HepG2 (cell line): Measurements from ENCODE around the gene RBM47. TPM values are rescaled to one million over a fixed set of nuclear protein-coding genes. Genes with fewer than 3 reads are reported as not detected.

Experiments used
- ADNP ChIP-seq: sonication (generic); formaldehyde crosslinking; IDR thresholded peaks from 2 replicates; pipeline ENCODE4 v1.4.0; 2020; ENCODE audit warnings: missing genetic modification reagents
- ARNT ChIP-seq: fragments of 450-650 bp; IDR thresholded peaks from 2 replicates; pipeline ENCODE4 v1.6.1; 2017
- ARNT2 ChIP-seq: sonication (generic); formaldehyde crosslinking; IDR thresholded peaks from 2 replicates; pipeline ENCODE4 v1.8.0; 2022; ENCODE audit warnings: mild to moderate bottlenecking, low read depth, missing genetic modification reagents, moderate library complexity
- ATF3 ChIP-seq: sonication (generic); formaldehyde crosslinking; IDR thresholded peaks from 2 replicates; pipeline ENCODE4 v1.4.0; 2020; ENCODE audit warnings: missing genetic modification reagents
- ATF7 ChIP-seq, 2 experiments: fragments of 450-650 bp in 1 of 2; sonication (generic) in 1 of 2; formaldehyde crosslinking in 1 of 2; IDR thresholded peaks; 2 replicates each; pipeline versions ENCODE4 v1.4.0 to v1.6.1; 2016 to 2020; ENCODE audit warnings: antibody characterized with exemption in 1 of 2, mild to moderate bottlenecking in 1 of 2, missing genetic modification reagents in 1 of 2
- CREB1 ChIP-seq, 2 experiments: fragments of 450-650 bp in 1 of 2; IDR thresholded peaks; 2 replicates each; pipeline ENCODE4 v1.6.1; 2016 to 2017; ENCODE audit warnings: control low read depth in 1 of 2, mild to moderate bottlenecking in 1 of 2, missing compliant biosample characterization in 1 of 2, missing genetic modification characterization in 1 of 2
- HNRNPH1 ChIP-seq: fragments of 200-400 bp; formaldehyde crosslinking; optimal IDR thresholded peaks from 2 replicates; pipeline ENCODE3; 2017; ENCODE audit warnings: mild to moderate bottlenecking, low read depth, low read length
- NFKB2 ChIP-seq: sonication (generic); formaldehyde crosslinking; IDR thresholded peaks from 2 replicates; pipeline ENCODE4 v1.4.0; 2020; ENCODE audit warnings: missing genetic modification reagents, borderline replicate concordance
- NONO ChIP-seq, 2 experiments: fragments of 450-650 bp in 1 of 2; sonication (generic) in 1 of 2; formaldehyde crosslinking in 1 of 2; IDR thresholded peaks in 1 of 2; conservative IDR thresholded peaks in 1 of 2; 2 replicates each; pipeline versions ENCODE4 v1.6.1 to v1.8.0; 2017 to 2022; ENCODE audit warnings: mild to moderate bottlenecking in 1 of 2, missing genetic modification reagents in 1 of 2, moderate library complexity in 1 of 2
- PRMT3 ChIP-seq: sonication (generic); formaldehyde crosslinking; IDR thresholded peaks from 2 replicates; pipeline ENCODE4 v1.8.1; 2022; ENCODE audit warnings: low read depth, mild to moderate bottlenecking, moderate library complexity, missing genetic modification reagents, borderline replicate concordance
- RORA ChIP-seq: sonication (generic); formaldehyde crosslinking; IDR thresholded peaks from 2 replicates; pipeline ENCODE4 v1.5.0; 2020; ENCODE audit warnings: mild to moderate bottlenecking, missing genetic modification reagents, moderate library complexity
- TCF12 ChIP-seq, 2 experiments: fragments of 450-650 bp in 1 of 2; sonication (generic) in 1 of 2; formaldehyde crosslinking in 1 of 2; IDR thresholded peaks; 2 replicates each; pipeline versions ENCODE4 v1.6.1 to v1.8.0; 2017 to 2022; ENCODE audit warnings: antibody characterized with exemption in 1 of 2, mild to moderate bottlenecking in 1 of 2, missing genetic modification reagents in 1 of 2, moderate library complexity in 1 of 2
- YEATS2 ChIP-seq: sonication (generic); formaldehyde crosslinking; IDR thresholded peaks from 2 replicates; pipeline ENCODE4 v1.4.0; 2020; ENCODE audit warnings: missing genetic modification reagents, borderline replicate concordance
- ZC3H13 ChIP-seq: sonication (generic); formaldehyde crosslinking; IDR thresholded peaks from 2 replicates; pipeline ENCODE4 v1.8.1; 2023; ENCODE audit warnings: mild to moderate bottlenecking, missing genetic modification reagents, moderate library complexity
- ZFP90 ChIP-seq: sonication (generic); formaldehyde crosslinking; IDR thresholded peaks from 2 replicates; pipeline ENCODE4 v1.8.0; 2022; ENCODE audit warnings: missing genetic modification reagents, mild to moderate bottlenecking, inconsistent platforms, borderline replicate concordance
- ZNF138 ChIP-seq: sonication (generic); formaldehyde crosslinking; IDR thresholded peaks from 2 replicates; pipeline ENCODE4 v1.5.0; 2020; ENCODE audit warnings: mild to moderate bottlenecking, low read depth, missing genetic modification reagents
- ZNF253 ChIP-seq: sonication (generic); formaldehyde crosslinking; IDR thresholded peaks from 2 replicates; pipeline ENCODE4 v1.8.0; 2022; ENCODE audit warnings: mild to moderate bottlenecking, missing genetic modification reagents, borderline replicate concordance
- ZNF333 ChIP-seq: sonication (generic); formaldehyde crosslinking; IDR thresholded peaks from 2 replicates; pipeline ENCODE4 v1.4.0; 2020; ENCODE audit warnings: mild to moderate bottlenecking, missing genetic modification reagents, borderline replicate concordance
- ZNF431 ChIP-seq: sonication (generic); formaldehyde crosslinking; IDR thresholded peaks from 2 replicates; pipeline ENCODE4 v1.9.0; 2022; ENCODE audit warnings: missing genetic modification reagents, low read depth, mild to moderate bottlenecking, borderline replicate concordance
- ZNF441 ChIP-seq: sonication (generic); formaldehyde crosslinking; IDR thresholded peaks from 2 replicates; pipeline ENCODE4 v1.7.0; 2021; ENCODE audit warnings: missing genetic modification reagents, borderline replicate concordance
- ZNF496 ChIP-seq: sonication (generic); formaldehyde crosslinking; IDR thresholded peaks from 2 replicates; pipeline ENCODE4 v1.8.1; 2023; ENCODE audit warnings: mild to moderate bottlenecking, moderate library complexity, missing genetic modification reagents; ENCODE audit not compliant: insufficient replicate concordance
- ZNF577 ChIP-seq: sonication (generic); formaldehyde crosslinking; IDR thresholded peaks from 2 replicates; pipeline ENCODE4 v1.4.0; 2020; ENCODE audit warnings: mild to moderate bottlenecking, low read depth, missing genetic modification reagents, borderline replicate concordance
- ZNF616 ChIP-seq: sonication (generic); formaldehyde crosslinking; IDR thresholded peaks from 2 replicates; pipeline ENCODE4 v1.5.0; 2020; ENCODE audit warnings: low read depth, mild to moderate bottlenecking, missing genetic modification reagents
- ZNF720 ChIP-seq: sonication (generic); formaldehyde crosslinking; IDR thresholded peaks from 2 replicates; pipeline ENCODE4 v1.4.0; 2020; ENCODE audit warnings: missing genetic modification reagents
- ZNF772 ChIP-seq: sonication (generic); formaldehyde crosslinking; IDR thresholded peaks from 2 replicates; pipeline ENCODE4 v1.5.0; 2020; ENCODE audit warnings: mild to moderate bottlenecking, missing genetic modification reagents
- ZNF780A ChIP-seq: sonication (generic); formaldehyde crosslinking; IDR thresholded peaks from 2 replicates; pipeline ENCODE4 v1.8.0; 2022; ENCODE audit warnings: mild to moderate bottlenecking, missing genetic modification reagents, moderate library complexity
- polyA plus RNA-seq, 8 experiments: library from polyadenylated mRNA; depleted of rRNA in 3 of 8; stranded (reverse) in 7 of 8; unstranded in 1 of 8; fragments of >200 nt; fragmentation: Illumina TruSeq in 4 of 8; extraction: Trizol in 4 of 8; gene quantifications; 2 replicates each; pipeline versions ENCODE4 v1.2.1 to v1.2.3, GENCODE V29; 2011 to 2016; ENCODE audit warnings: low read depth in 4 of 8, missing spikeins in 1 of 8, mixed read lengths in 1 of 8; ENCODE audit not compliant: insufficient read depth in 1 of 8
- total RNA-seq, 5 experiments: library from RNA; depleted of rRNA; stranded (reverse); fragments of >200 nt; fragmentation: Illumina TruSeq; extraction: Trizol; gene quantifications; 2 replicates each; pipeline ENCODE4 v1.2.3, GENCODE V29; 2016; ENCODE audit warnings: low read depth in 1 of 5
- TF ChIP-seq, protein P1 (sequence below): sonication (generic); formaldehyde crosslinking; IDR thresholded peaks from 2 replicates; pipeline ENCODE4 v1.4.0; 2020; ENCODE audit warnings: missing genetic modification reagents, borderline replicate concordance

The RBM47 gene
- total and polyA plus RNA-seq, 2 of the 13 experiments (the other 11 are each of a cell fraction or from before 2014, with no cell fraction given), result 1.2 to 2.5 TPM

GRCh38 chr4:40473578-40474388 lies 155.9 kb downstream of the RBM47 start (continued):
- TF ChIP-seq ZNF253 (CRISPR knock-in tag), result no peak
- TF ChIP-seq ARNT2 (CRISPR knock-in tag), result peak; percentile 57; the same call in 1 of the 2 replicates
- TF ChIP-seq ZNF138 (CRISPR knock-in tag), result no peak
- TF ChIP-seq ADNP (CRISPR knock-in tag), result no peak
- TF ChIP-seq ZNF616 (CRISPR knock-in tag), result no peak
- TF ChIP-seq ATF3, result no peak
- TF ChIP-seq PRMT3 (CRISPR knock-in tag), result no peak
- TF ChIP-seq CREB1 (IDR thresholded peaks at IDR 0.05), result peak; percentile 39; the same call in 1 of the 2 replicates
- peak; percentile 74 for TF ChIP-seq CREB1 (CRISPR knock-in tag; IDR thresholded peaks at IDR 0.05)
- no peak for TF ChIP-seq ARNT
- no peak for TF ChIP-seq NONO (IDR thresholded peaks at IDR 0.05)
- peak; percentile 86 for TF ChIP-seq NONO (CRISPR knock-in tag; conservative IDR thresholded peaks at IDR 0.05)
- no peak for TF ChIP-seq TCF12 (IDR thresholded peaks at IDR 0.05)
- no peak for TF ChIP-seq TCF12 (CRISPR knock-in tag; IDR thresholded peaks at IDR 0.05)
- TF ChIP-seq ZNF780A (CRISPR knock-in tag), result no peak
- no peak for TF ChIP-seq RORA (CRISPR knock-in tag)
- TF ChIP-seq NFKB2 (CRISPR knock-in tag), result no peak
- no peak for TF ChIP-seq ZNF333
- TF ChIP-seq HNRNPH1, result no peak
- TF ChIP-seq, protein P1, sequence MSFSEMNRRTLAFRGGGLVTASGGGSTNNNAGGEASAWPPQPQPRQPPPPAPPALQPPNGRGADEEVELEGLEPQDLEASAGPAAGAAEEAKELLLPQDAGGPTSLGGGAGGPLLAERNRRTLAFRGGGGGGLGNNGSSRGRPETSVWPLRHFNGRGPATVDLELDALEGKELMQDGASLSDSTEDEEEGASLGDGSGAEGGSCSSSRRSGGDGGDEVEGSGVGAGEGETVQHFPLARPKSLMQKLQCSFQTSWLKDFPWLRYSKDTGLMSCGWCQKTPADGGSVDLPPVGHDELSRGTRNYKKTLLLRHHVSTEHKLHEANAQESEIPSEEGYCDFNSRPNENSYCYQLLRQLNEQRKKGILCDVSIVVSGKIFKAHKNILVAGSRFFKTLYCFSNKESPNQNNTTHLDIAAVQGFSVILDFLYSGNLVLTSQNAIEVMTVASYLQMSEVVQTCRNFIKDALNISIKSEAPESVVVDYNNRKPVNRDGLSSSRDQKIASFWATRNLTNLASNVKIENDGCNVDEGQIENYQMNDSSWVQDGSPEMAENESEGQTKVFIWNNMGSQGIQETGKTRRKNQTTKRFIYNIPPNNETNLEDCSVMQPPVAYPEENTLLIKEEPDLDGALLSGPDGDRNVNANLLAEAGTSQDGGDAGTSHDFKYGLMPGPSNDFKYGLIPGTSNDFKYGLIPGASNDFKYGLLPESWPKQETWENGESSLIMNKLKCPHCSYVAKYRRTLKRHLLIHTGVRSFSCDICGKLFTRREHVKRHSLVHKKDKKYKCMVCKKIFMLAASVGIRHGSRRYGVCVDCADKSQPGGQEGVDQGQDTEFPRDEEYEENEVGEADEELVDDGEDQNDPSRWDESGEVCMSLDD, result no peak
- TF ChIP-seq ZNF431 (CRISPR knock-in tag), result no peak; the same call in 1 of the 2 replicates
- no peak for TF ChIP-seq ATF7 (IDR thresholded peaks at IDR 0.05)
- no peak for TF ChIP-seq ATF7 (CRISPR knock-in tag; IDR thresholded peaks at IDR 0.05)
- peak; percentile 35; the same call in 1 of the 2 replicates for TF ChIP-seq YEATS2
- TF ChIP-seq ZFP90 (CRISPR knock-in tag), result no peak
- 0 out of 2 replicates have a peak, but pooled peaks have one; percentile 21 for TF ChIP-seq ZNF772 (CRISPR knock-in tag)
- no peak for TF ChIP-seq ZNF577
- TF ChIP-seq ZNF496 (CRISPR knock-in tag), result no peak
- no peak for TF ChIP-seq ZC3H13 (CRISPR knock-in tag)
- TF ChIP-seq ZNF720, result no peak
- TF ChIP-seq ZNF441 (CRISPR knock-in tag), result no peak
